ENCODE measurements around the gene FAM50B.

- TF ChIP-seq CTCF (IDR thresholded peaks at IDR 0.05; ENCODE audit: low read depth, low read length, poor library complexity, severe bottlenecking), result no peak
- TF ChIP-seq EZH2phosphoT487 (IDR thresholded peaks at IDR 0.05; ENCODE audit: borderline replicate concordance, low read length), result no peak
These were observed 44.2 kb upstream of the FAM50B start for GRCh38 chr6:3804964-3805363.
